Endothelial cell of umbilical vein (primary cell): ENCODE data around the gene CAPRIN2.

Experiments
- EZH2 ChIP-seq: IDR thresholded peaks from 2 replicates; pipeline ENCODE4 v1.6.1; 2012; ENCODE audit warnings: borderline replicate concordance, low read depth, mild to moderate bottlenecking, moderate library complexity, low read length, inconsistent platforms; ENCODE audit not compliant: severe bottlenecking
- FOS ChIP-seq: IDR thresholded peaks from 2 replicates; pipeline ENCODE4 v1.6.1; 2011; ENCODE audit warnings: mild to moderate bottlenecking, low read length, moderate library complexity, borderline replicate concordance; ENCODE audit not compliant: insufficient read depth
- JUN ChIP-seq: IDR thresholded peaks from 2 replicates; pipeline ENCODE4 v1.6.1; 2011; ENCODE audit warnings: borderline replicate concordance, low read depth; ENCODE audit not compliant: insufficient read length, insufficient read depth
- MYC ChIP-seq: IDR thresholded peaks from one replicate; pipeline ENCODE4 v1.6.1; 2011; ENCODE audit warnings: mild to moderate bottlenecking, low read depth, low read length
- POLR2A ChIP-seq: IDR thresholded peaks from 2 replicates; pipeline ENCODE4 v1.6.1; 2012; ENCODE audit warnings: low read depth, mild to moderate bottlenecking, control low read depth, low read length
- TF ChIP-seq, protein P1 (sequence below), 2 donors: IDR thresholded peaks; 1 replicate in 1 of 2; 2 replicates in 1 of 2; pipeline ENCODE4 v1.5.1; 2011; ENCODE audit warnings: low read length in 2 of 2, mild to moderate bottlenecking in 2 of 2, moderate library complexity in 2 of 2, control low read depth in 1 of 2, inconsistent platforms in 1 of 2, low read depth in 1 of 2; ENCODE audit not compliant: insufficient read depth in 1 of 2; ENCODE audit errors: extremely low read depth in 1 of 2

DNA sequence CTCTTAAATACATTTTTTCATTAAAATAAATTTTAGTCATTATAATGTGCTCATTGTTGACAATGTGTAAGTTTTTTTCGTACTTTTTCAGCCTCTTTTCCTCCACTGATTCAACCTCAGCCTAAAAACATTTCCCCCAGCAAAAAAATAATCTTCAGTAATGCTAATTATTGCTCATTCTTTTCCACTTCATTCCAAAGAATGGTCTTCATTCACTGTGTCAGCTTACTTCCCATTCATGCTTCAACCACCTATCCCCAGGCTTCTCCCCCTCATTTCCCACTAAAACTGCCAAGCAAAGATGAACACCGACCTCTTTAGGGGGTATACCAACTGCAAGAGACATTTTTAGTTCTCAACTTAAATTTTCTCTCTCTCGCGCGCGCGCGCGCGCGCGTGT, 56.4 kb downstream of the CAPRIN2 start:
- TF ChIP-seq, protein P1, sequence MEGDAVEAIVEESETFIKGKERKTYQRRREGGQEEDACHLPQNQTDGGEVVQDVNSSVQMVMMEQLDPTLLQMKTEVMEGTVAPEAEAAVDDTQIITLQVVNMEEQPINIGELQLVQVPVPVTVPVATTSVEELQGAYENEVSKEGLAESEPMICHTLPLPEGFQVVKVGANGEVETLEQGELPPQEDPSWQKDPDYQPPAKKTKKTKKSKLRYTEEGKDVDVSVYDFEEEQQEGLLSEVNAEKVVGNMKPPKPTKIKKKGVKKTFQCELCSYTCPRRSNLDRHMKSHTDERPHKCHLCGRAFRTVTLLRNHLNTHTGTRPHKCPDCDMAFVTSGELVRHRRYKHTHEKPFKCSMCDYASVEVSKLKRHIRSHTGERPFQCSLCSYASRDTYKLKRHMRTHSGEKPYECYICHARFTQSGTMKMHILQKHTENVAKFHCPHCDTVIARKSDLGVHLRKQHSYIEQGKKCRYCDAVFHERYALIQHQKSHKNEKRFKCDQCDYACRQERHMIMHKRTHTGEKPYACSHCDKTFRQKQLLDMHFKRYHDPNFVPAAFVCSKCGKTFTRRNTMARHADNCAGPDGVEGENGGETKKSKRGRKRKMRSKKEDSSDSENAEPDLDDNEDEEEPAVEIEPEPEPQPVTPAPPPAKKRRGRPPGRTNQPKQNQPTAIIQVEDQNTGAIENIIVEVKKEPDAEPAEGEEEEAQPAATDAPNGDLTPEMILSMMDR (IDR thresholded peaks at IDR 0.05; ENCODE audit: extremely low read depth in 1 of 2, insufficient read depth in 1 of 2, low read depth in 1 of 2, low read length in 2 of 2): no peak
- TF ChIP-seq MYC: no peak
- no peak for TF ChIP-seq FOS
- TF ChIP-seq JUN: no peak
- no peak for TF ChIP-seq EZH2
- no peak for TF ChIP-seq POLR2A
